ENCODE results near the gene LSM14A.
"Not testable (repeated sequence)": the region's sequence is repeated elsewhere in the genome, so short reads cannot be mapped to it uniquely, and the experiment has no call there.

The LSM14A gene

DNA sequence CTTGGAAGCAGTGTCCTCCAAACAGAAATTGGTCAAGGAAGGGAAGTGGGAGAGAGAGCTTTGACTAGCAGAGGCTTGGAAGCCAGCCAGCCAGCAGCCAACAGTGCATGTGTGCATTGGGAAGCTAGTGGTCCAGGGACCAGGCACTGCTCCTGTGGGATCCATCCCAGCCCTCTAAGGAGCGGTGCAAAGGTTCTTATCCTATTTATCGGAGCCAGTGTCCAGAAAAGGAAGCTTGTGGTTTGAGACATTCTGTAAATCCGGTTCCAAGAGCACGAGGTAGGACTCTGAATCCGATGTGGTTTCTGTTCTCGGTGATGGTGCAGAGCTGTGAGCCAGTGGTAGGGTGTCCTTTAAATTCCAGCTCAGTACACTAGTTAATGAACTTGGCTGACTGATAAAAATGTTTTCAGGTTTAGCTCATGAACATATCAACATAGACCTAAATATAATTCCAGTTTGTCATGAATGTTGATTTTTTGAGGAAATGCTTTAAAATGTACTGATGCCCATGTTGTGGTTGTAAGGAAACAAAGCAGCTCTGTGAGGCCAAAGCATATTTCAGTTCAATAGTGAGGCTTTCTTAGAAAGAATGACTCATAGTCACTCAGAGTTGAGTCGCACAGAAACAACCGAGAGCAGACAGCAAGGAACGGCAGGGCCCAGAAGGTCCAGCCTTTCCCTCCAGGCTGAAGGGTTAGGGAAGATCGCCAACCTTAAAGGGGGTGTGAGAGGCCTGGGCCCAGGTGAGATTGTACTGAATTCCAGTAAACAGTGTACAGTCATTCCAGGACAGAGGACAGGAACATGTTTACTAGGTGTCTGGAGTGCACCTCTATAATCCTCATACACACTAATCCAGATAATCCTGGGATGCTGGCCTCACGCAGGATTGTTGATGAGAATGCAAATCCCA, 60.5 kb downstream of the LSM14A start:
- DNase-seq, result no peak

DNA sequence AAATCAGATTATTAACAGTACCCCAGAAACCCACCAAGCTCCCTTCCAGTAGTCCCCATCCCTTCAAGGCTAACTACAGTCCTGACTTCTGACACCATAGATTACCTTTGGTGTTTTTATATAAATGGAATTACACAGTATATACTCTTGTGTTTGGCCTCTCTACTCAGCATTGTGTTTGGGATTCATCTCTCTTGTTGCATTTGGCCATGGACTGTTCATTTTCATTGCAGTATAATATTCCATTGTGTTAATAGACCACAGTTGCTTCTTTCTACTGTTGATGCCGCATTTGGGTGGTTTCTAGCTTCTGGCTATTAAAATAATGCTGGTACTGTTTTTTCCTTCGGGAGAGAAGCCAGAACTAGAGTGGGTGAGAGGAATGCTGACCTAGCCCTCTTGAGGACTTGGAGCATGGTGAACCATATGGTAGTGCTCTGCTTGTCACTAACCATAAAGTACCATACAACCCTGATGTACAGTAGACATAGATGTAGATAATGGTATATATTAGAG, 63.2 kb downstream of the LSM14A start:
- no peak for DNase-seq

DNA sequence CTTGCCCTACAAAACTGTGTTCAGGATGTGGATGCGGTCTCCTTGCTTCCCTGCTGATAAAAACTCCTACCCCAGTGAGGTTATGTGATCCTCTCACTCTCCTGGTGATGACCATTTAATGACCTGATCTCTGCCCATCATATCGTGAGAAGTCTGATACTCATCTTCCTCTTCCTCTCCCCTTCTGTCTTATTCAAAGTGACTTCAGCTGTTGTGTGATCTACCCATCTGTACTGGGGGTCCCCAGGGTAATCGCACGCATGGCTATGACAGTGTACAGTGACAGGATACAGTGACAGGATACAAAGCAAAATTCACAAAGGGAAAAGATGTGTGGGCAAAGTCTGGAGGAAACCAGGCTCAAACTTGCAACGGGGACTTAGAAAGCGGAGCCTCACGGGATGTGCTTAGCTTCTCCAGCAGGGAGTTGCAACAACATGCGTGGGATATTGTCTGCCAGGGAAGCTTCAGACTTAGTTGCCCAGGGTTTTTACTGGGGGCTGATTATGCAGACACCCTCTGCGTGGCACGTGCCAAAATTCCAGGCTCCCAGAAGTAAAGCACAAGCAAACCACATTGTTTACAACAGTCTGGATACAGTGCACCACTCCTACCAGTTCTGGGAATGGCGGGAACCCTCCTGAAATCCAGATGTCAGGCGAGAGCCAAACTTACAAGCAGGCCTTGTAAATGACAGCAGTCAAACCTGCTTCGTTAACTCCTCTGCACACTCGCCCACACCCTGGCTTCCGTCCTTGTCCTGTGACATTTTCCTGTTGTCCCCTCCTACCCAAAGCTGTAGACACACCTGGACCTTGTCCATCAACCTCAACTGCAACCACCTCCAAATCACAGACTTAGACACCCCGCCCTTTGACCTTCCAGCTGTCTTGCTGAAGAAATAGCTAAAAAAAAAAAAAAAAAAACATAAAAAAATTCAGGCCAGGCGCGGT, 64.0 kb downstream of the LSM14A start:
- DNase-seq, result no peak

DNA sequence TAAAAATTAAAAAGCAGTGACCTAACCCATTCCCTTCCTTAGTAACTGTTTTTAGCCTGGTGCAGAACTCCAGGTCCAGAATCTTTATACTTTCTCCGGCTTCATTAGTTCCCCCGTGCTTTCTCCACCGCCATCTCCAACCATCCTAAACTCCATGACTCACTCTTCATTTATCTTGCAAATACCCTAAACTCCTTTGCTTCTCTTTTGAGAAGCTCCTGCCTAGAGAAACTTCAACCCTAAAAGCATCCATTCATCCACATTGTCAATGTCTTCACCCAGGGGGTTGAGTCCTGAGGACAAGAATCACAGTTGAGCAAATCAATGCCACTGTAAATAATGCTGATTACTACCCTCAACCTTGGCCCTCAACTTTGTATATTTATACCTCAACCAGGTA, 65.0 kb downstream of the LSM14A start:
- DNase-seq, result no peak

DNA sequence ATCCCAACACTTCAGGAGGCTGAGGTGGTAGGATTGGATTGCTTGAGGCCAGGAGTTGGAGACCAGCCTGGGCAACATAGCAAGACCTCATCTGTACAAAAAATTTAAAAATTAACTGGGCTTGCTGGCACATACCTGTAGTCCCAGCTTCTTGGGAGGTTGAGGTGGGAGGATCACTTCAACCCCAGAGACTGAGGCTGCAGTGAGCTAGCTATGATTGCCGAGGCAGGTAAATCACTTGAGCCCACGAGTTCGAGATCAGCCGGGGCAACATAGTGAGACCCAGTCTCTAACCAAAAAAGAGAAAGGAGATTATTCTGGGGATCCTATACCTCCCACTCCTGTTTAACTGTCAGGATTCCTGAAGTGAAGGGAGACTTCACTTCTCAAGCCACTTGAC, 65.6 kb downstream of the LSM14A start:
- no peak for DNase-seq

DNA sequence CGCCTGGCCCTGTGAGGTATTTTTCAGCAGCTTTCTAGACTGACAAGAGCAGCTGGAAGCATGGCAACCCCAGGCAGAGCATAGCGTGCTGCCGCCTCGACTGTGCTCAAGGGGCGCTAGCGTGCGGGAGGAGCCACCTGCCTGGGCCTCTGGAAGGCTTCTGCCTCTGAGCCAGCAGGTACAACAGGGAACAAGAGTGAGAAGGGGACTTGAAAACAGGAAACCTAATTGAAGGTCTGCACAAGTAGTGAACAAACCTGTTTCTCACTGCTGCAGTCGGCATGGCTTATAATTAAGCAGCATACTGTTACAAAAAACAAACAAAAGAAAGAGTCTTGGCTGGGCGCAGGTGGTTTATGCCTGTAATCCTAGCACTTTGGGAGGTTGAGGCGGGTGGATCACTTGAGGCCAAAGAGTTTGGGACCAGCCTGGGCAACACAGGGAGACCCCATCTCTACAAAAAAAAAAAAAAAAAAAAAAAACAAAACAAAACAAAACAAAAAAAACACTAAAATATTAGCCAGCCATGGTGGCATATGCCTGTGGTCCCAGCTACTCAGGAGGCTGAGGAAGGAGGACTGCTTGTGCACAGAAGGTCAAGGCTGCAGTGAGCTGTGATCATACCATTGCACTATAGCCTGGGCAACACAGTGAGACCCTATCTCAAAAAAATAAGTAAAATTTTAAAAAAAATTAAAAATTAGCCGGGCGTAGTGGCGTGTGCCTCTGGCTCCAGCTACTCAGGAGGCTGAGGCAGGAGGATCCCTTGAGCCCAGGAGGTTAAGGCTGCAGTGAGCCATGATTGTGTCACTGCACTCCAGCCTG, 69.4 kb downstream of the LSM14A start:
- no peak for DNase-seq

DNA sequence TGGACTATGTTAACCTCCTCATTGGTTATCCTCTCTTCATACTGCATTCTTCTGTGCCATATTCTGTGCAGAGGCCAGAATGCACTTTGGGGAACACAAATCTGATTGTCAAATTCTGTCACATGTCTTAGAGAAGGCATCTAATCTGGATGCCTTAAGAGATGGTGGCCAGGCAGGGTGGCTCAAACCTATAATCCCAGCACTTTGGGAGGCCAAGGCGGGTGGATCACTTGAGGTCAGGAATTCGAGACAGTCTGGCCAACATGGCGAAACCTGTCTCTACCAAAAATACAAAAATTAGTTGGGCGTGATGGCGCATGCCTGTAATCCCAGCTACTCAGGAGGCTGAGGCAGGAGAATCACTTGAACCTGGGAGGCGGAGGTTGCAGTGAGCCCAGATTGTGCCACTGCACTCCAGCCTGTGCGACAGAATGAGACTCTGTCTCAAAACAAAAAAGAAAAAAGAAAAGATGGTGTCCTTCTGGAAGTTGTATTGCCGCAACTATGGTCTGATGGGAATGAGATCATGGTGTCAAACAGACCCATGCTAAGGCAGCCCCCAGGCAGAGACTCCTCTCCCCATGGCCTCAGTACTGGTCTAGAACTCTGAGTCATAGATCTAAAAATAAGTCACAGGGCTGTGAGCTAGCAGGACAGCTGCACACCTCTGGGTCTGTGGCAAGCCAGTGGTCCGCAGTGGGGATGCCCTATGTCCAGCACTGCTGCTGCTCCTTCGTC, 71.0 kb downstream of the LSM14A start:
- not testable (repeated sequence) for DNase-seq

DNA sequence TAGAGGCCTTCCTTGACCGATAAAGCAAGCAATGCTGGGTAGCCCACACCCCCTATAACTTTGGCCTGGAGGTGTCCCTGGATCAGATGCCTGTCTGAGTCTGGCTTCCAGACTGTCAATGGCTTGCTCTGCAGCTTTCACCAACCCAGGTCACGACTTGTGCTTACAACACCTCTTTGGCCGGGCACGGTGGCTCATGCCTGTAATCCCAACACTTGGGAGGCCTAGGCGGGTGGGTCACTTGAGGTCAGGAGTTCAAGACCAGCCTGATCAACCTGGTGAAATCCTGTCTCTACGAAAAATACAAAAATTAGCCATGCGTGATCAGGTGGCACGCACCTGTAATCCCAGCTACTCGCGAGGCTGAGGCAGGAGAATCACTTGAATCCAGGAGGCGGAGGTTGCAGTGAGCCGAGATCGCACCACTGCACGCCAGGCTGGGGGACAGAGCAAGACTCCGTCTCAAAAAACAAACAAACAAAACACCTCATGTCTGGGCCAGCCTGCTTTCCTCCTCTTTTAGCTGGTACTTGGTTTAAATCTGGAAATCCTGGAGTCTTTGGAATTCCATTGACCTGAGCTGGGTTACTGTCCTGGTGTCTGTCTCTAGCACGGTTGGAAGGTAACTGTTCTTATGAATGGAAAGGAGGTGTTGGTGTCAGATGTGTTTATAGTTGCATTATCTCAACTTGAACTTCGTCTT, 71.7 kb downstream of the LSM14A start:
- DNase-seq, result no peak

DNA sequence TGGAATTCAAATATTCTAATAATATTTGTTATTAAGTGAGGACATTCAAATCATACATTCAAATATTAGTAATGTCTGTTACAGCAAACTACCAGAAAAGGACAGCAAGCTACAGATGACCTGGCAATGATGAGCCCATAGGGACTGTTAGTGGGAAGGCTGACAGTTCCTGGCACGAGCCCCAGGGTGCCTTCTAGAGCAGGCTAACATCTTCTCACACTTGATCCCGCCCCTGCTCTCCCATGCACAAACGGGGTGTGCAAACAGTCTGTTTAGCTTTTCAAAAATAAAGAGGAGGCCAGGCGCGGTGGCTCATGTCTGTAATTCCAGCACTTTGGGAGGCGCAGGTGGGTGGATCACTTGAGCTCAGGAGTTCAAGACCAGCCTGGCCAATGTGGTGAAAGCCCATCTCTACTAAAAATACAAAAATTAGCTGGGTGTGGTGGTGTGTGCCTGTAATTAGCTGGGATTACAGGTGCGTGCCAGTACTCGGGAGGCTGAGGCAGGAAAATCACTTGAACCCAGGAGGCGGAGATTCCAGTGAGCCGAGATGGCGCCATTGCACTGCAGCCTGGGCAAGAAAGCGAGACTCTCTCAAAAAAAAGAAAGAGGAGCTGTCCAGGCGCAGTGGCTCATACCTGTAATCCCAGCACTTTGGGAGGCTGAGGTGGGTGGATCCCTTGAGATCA, 72.5 kb downstream of the LSM14A start:
- no peak for DNase-seq

DNA sequence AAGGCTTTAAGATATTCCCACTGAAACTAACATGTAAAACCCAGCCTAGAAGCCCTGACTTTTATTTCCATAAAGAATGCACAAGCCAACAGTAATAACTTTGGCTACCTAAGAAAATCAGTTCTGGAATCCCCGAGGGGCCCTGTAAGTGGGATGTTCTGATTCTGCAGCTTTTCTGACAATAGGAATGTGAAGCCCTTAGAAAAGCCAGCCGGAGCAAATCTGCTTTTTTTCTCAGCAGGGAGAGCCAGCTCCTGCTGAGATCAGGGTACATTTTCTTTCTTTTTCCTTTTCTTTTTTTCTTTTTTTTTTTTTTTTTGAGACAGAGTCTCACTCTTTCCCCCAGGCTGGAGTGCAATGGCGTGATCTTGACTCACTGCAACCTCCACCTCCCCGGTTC, 74.0 kb downstream of the LSM14A start:
- no peak for DNase-seq

DNA sequence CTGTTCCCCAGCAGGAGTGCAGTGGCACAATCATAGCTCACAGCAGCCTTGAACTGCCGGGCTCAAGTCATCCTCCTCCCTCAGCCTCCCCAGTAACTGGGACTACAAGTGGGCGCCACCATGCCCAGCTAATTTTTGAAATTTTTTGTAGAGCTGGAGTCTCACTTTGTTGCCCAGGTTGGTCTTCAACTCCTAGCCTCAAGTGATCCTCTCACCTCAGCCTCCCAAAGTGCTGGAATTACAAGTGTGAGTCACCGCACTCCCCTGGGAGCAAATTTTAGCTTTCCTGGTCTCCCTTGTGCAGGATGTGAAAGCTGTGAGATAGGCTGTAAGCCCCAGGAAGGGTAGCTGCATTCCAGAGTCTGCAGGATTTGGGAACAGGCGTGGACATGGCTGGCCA, 76.6 kb downstream of the LSM14A start:
- no peak for DNase-seq

DNA sequence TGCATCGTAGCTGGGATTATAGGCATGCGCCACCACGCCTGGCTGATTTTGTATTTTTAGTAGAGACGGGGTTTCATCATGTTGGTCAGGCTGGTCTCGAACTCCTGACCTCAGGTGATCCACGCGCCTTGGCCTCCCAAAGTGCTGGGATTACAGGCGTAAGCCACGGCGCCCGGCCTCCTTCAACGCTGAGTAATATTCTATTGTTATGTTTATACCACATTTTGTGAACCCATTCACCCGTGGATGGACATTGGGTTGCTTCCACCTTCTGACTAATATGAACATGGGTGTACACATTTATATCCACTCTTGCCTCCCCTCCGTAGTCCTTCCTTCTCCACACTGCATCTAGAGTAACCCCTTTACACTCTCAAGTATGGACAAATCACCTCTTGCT, 80.9 kb downstream of the LSM14A start:
- DNase-seq, result not testable (repeated sequence)

DNA sequence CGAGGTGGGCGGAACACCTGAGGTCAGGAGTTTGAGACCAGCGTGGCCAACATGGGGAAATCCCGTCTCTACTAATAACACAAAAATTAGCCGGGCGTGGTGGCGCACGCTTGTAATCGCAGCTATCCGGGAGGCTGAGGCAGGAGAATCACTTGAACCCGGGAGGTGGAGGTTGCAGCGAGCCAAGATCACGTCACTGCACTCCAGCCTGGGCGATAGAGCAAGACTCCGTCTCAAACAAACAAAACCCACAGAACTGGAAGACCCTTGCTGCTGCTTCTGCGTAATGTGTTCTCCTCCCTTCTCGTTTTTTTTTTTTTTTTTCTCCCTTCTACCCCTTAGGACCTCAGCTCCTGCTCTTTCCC, 81.4 kb downstream of the LSM14A start:
- DNase-seq, result peak in 1 of 2 donors; percentile 27

DNA sequence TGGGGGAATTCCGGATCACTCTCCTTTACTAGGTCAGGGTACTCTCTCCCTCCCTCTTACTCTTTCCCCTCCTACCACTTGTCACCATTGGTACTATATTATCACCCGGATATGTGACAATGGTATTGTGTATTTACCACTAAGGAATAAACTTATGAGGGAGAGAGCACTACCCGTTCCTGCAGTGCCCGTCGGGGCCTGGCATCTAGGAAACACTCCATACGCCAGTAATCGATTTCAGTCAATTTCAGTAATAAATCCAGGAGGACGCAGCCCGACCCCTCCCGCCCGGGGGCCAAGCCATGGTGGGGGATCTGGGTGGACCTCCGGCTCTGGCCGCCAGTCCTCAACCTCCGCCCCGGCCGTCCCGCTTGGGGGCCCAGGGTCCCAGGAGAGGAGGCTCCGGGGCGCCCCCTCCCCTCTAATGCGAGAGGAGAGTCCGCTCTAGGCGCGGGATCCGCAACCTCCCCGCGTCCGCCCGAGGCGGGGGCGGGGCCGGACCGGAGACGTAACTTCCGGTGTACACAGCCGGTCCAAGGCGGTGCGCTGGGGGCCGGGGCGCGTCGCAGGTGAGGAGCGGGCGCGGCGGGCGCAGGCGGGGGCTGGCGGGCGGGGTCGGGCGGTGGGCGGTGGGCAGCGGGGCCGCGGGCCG, 81.9 kb downstream of the LSM14A start, which contains the start of gene GARRE1:
Gene GARRE1 (plus strand): TSS at position 509 of the 652 bp plus-strand sequence. CDS start 45,920 bp downstream, outside the sequence.
- peak; percentile 86 for DNase-seq

DNA sequence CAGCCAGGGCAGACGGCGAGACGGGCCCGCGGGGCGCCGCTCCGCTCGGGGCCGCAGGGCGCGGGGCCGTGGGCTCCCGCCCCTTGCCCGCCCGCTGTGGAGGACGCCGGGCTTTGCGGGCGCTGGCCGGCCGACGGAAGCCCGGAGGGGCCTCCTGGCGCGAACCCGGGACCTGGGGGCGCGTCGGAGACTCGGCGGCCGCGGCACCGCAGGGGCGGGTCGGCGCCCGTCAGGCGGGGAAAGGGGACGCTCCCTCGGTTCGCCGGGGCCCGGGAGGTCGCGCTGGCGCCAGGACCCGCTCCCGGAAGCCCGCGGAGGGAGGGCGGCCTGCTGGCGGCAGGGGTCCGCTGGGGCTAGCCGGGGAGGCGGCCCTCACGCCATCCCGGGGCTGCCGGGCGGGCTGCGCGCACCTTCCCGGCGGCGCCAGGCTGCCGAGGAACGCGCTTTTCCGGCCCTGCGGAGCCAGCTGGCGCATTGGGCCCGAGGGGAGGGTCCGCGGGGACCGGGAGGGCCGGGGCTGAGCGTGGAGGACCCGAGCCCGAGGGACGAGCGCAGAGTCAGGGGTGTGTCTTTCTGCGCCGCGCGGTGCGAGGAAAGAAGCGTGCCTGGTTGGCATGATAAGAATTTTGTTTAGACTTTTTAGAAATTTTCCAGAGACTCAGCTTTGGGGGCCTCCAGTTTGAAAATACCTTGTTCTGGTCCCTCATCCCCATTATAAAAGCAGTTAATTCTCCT, 82.6 kb downstream of the LSM14A start:
- peak; percentile 36 to 38 for DNase-seq

DNA sequence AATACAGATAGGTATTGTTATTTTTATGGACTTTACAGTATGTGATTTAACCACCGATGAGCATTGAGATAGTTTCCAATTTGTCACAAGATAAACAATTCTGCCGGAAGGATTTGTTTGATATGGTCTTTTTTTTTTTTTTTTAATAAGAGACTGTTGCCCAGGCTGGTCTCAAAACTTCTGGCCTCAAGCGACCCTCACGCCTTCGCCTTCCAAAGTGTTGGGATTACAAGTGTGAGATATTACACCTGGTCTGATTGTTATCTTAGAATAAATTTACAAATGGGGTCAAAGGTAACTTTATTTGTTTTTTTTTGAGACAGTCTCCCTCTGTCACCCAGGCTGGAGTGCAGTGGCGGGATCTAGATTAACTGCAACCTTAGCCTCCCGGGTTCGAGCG, 83.2 kb downstream of the LSM14A start:
- no peak for DNase-seq

DNA sequence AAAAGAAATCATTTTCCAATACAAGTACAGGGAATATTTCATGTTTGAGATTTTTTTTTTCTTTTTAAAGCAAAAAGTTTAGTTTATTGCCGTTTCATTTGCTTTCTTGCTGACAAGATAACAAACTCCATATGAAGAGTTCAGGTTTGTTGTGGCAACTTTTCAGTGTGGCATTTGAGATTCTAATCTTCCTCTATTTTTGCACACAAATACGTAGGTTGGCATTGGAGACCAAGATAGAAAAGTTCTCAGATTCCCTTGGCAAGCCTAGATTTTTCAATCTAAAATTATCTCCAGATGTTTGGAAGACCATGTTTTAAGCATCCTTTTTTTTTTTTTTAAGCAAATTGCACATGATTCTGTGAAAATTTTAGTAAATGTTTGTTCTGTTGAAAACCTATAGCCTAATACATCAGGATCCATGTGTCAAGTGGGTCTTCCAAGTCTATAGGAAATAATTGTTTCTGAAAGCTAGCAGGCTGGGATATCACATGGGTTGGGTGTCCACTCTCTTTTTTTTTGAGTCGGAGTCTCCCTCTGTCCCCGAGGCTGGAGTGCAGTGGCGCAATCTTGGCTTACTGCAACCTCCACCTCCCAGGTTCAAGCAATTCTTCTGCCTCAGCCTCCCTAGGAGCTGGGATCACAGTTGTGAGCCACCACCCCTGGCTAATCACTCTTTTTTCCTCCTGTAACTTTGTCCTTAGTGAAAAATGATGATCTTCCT, 84.7 kb downstream of the LSM14A start:
- no peak for DNase-seq

DNA sequence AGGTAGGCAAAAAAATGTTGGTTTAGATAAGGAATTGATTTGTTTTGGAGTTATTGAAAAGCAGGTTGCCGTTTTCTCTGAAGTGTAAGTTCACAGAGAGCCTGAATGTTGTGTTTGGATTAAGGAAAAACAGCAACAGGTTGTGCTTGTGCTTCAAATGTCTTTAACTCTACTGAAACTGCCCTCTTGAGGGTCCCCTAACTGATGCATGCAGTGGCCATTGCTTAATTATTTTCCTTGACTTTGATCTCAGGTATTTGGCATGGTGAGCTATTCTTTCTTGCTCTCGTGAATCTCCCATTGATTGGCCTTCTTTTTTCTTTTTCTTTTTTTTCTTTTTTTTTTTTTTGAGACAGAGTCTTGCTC, 85.2 kb downstream of the LSM14A start:
- DNase-seq, result no peak

All from CD4-positive, alpha-beta T cell treated with Interleukin-1 beta for 1 hour (primary cell).